WTC11 (cell line): ENCODE data around the gene LSM12. TPM values are rescaled to one million over a fixed set of nuclear protein-coding genes. Genes with fewer than 3 reads are reported as not detected.

Source experiments
- ATAC-seq: fragments of 200-7000 bp; cut with Tn5 transposase; 2 replicates; pipeline ENCODE4 v1.10.0; 2021; ENCODE audit warnings: mild to moderate bottlenecking, moderate library complexity
- CTCF ChIA-PET: fragments of 300-600 bp; sonication (Branson Sonifier 250); formaldehyde crosslinking; loops from one replicate; lab custom pipeline; 2021; ENCODE audit warnings: antibody characterized with exemption; lab: Charles Lee
- POLR2A ChIA-PET: fragments of 350-600 bp; sonication (Branson Sonifier 250); formaldehyde crosslinking; loops from one replicate; lab custom pipeline; 2021; ENCODE audit warnings: antibody characterized with exemption; lab: Charles Lee
- DNase-seq: peaks from one replicate; pipeline ENCODE4 v3.0.0; 2021; ENCODE audit warnings: low spot score
- H3K27ac Mint-ChIP-seq: 2 replicates; pipeline ENCODE4 v1.8.0; 2021; ENCODE audit warnings: mixed read lengths
- H3K27me3 Mint-ChIP-seq: 2 replicates; pipeline ENCODE4 v1.8.0; 2021; ENCODE audit warnings: low read depth, mild to moderate bottlenecking, moderate library complexity, mixed read lengths
- H3K36me3 Mint-ChIP-seq: 2 replicates; pipeline ENCODE4 v1.8.0; 2021; ENCODE audit warnings: mixed read lengths
- H3K4me1 Mint-ChIP-seq: 2 replicates; pipeline ENCODE4 v1.8.0; 2022; ENCODE audit warnings: mixed read lengths
- H3K4me3 Mint-ChIP-seq: 2 replicates; pipeline ENCODE4 v1.8.0; 2021; ENCODE audit warnings: mild to moderate bottlenecking, moderate library complexity, mixed read lengths
- H3K9me3 Mint-ChIP-seq: 2 replicates; pipeline ENCODE4 v1.8.0; 2021; ENCODE audit warnings: mixed read lengths
- AFF4 ChIP-seq: sonication (generic); formaldehyde crosslinking; IDR thresholded peaks from 2 replicates; pipeline ENCODE4 v1.8.1; 2023; ENCODE audit warnings: mild to moderate bottlenecking, missing genetic modification reagents, borderline replicate concordance
- CDX4 ChIP-seq: fragments of 250-450 bp; sonication (Bioruptor Pico); IDR thresholded peaks from 2 replicates; pipeline ENCODE4 v1.9.0; 2021; ENCODE audit warnings: moderate library complexity, mild to moderate bottlenecking, inconsistent platforms, borderline replicate concordance
- CREM ChIP-seq: sonication (generic); formaldehyde crosslinking; IDR thresholded peaks from 2 replicates; pipeline ENCODE4 v1.8.1; 2022; ENCODE audit warnings: mild to moderate bottlenecking, missing genetic modification reagents, moderate library complexity
- MLX ChIP-seq: sonication (generic); formaldehyde crosslinking; IDR thresholded peaks from 2 replicates; pipeline ENCODE4 v1.8.1; 2023; ENCODE audit warnings: mild to moderate bottlenecking, missing genetic modification reagents, moderate library complexity
- NFYB ChIP-seq: sonication (generic); formaldehyde crosslinking; conservative IDR thresholded peaks from 2 replicates; pipeline ENCODE4 v1.8.0; 2022; ENCODE audit warnings: low read depth, missing genetic modification reagents
- NR1H2 ChIP-seq: sonication (generic); formaldehyde crosslinking; IDR thresholded peaks from 2 replicates; pipeline ENCODE4 v1.9.0; 2021; ENCODE audit warnings: mild to moderate bottlenecking, moderate library complexity, missing genetic modification reagents
- PRDM15 ChIP-seq: sonication (generic); formaldehyde crosslinking; IDR thresholded peaks from 2 replicates; pipeline ENCODE4 v1.8.0; 2022; ENCODE audit warnings: missing genetic modification reagents
- RORB ChIP-seq: fragments of 250-450 bp; sonication (Bioruptor Pico); IDR thresholded peaks from 2 replicates; pipeline ENCODE4 v1.9.0; 2021; ENCODE audit warnings: mild to moderate bottlenecking
- SMAD4 ChIP-seq: sonication (generic); formaldehyde crosslinking; IDR thresholded peaks from 2 replicates; pipeline ENCODE4 v1.8.0; 2022; ENCODE audit warnings: mild to moderate bottlenecking, missing genetic modification reagents
- TEAD1 ChIP-seq: sonication (generic); formaldehyde crosslinking; IDR thresholded peaks from 2 replicates; pipeline ENCODE4 v1.8.0; 2022; ENCODE audit warnings: mild to moderate bottlenecking, missing genetic modification reagents
- USF1 ChIP-seq: sonication (generic); formaldehyde crosslinking; IDR thresholded peaks from 2 replicates; pipeline ENCODE4 v1.8.0; 2022; ENCODE audit warnings: mild to moderate bottlenecking, missing genetic modification reagents
- ZNF121 ChIP-seq: sonication (generic); formaldehyde crosslinking; IDR thresholded peaks from 2 replicates; pipeline ENCODE4 v1.8.0; 2023; ENCODE audit warnings: missing genetic modification reagents
- ZNF317 ChIP-seq: sonication (generic); formaldehyde crosslinking; IDR thresholded peaks from 2 replicates; pipeline ENCODE4 v1.8.1; 2023; ENCODE audit warnings: low read depth, mild to moderate bottlenecking, moderate library complexity, missing genetic modification reagents, borderline replicate concordance
- total RNA-seq: library from RNA; stranded (reverse); gene quantifications from 3 replicates; pipeline ENCODE4 v1.2.3, GENCODE V29; 2021
- TF ChIP-seq, protein P1 (sequence below): fragments of 200-600 bp; IDR thresholded peaks from 2 replicates; pipeline ENCODE4 v1.8.0; 2022; ENCODE audit warnings: antibody characterized with exemption
- TF ChIP-seq, protein P2 (sequence below): sonication (generic); formaldehyde crosslinking; IDR thresholded peaks from 2 replicates; pipeline ENCODE4 v1.8.0; 2022; ENCODE audit warnings: mild to moderate bottlenecking, missing genetic modification reagents
- TF ChIP-seq, protein P3 (sequence below): sonication (generic); formaldehyde crosslinking; IDR thresholded peaks from 2 replicates; pipeline ENCODE4 v1.8.0; 2022; ENCODE audit warnings: mild to moderate bottlenecking, missing genetic modification reagents

LSM12 gene
- total RNA-seq, 1 experiment from 2014 or later: 102 TPM

DNA sequence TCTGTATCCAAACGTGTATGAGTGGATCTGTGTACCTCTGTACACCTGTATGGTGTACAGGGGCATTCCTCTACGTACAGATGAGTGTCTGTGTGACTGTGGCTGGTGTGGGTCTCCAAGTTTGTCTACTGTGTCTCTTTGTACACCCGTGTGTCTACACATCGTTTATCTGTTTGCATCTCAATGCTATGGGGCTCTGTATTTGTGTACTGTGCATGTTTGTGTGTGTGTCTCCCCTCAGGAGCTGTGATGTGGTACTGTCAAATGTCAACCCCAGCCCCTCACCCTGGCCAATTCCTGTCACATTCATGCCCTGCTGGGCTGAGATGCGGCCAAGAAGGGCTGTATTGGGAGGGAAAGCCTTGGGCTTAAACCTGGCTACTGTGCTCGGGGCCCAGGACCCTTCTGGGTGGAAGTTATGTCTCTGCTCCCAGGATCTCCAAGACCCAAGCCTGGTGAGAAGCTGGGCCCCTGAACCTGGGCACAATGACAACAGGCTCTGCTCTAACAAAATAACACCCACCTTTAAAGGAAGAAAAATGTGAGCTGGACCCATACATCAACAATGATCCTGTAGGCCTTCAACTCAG is 65.5 kb downstream of the LSM12 start (continued):
- TF ChIP-seq PRDM15 (CRISPR knock-in tag) (no peak), NR1H2 (CRISPR knock-in tag) (no peak), ZNF121 (no peak), MLX (no peak), RORB (CRISPR knock-in tag) (no peak), NFYB (CRISPR knock-in tag) (no peak), CREM (no peak), ZNF317 (CRISPR knock-in tag) (no peak), USF1 (CRISPR knock-in tag) (no peak)
- TF ChIP-seq, protein P1, sequence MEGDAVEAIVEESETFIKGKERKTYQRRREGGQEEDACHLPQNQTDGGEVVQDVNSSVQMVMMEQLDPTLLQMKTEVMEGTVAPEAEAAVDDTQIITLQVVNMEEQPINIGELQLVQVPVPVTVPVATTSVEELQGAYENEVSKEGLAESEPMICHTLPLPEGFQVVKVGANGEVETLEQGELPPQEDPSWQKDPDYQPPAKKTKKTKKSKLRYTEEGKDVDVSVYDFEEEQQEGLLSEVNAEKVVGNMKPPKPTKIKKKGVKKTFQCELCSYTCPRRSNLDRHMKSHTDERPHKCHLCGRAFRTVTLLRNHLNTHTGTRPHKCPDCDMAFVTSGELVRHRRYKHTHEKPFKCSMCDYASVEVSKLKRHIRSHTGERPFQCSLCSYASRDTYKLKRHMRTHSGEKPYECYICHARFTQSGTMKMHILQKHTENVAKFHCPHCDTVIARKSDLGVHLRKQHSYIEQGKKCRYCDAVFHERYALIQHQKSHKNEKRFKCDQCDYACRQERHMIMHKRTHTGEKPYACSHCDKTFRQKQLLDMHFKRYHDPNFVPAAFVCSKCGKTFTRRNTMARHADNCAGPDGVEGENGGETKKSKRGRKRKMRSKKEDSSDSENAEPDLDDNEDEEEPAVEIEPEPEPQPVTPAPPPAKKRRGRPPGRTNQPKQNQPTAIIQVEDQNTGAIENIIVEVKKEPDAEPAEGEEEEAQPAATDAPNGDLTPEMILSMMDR: no peak
- TF ChIP-seq, protein P2, sequence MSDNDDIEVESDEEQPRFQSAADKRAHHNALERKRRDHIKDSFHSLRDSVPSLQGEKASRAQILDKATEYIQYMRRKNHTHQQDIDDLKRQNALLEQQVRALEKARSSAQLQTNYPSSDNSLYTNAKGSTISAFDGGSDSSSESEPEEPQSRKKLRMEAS (CRISPR knock-in tag): no peak
- TF ChIP-seq, protein P3, sequence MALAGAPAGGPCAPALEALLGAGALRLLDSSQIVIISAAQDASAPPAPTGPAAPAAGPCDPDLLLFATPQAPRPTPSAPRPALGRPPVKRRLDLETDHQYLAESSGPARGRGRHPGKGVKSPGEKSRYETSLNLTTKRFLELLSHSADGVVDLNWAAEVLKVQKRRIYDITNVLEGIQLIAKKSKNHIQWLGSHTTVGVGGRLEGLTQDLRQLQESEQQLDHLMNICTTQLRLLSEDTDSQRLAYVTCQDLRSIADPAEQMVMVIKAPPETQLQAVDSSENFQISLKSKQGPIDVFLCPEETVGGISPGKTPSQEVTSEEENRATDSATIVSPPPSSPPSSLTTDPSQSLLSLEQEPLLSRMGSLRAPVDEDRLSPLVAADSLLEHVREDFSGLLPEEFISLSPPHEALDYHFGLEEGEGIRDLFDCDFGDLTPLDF (CRISPR knock-in tag): no peak

- ChIA-PET CTCF (interaction anchor here (1.0 to 2.5 kb wide), 6 partner anchors 17 to 115 kb away, joined by 3 to 8 read pairs (median 4); no protein-coding TSS in a partner anchor), POLR2A (no interaction called here)
- peaks cover 7% of the 10 kb centered on the region for H3K4me1 Mint-ChIP-seq
- H3K36me3 Mint-ChIP-seq: no peaks in the 10 kb centered on the region
- H3K4me3 Mint-ChIP-seq: no peak overlapping the region
- DNase-seq: no peak
- H3K9me3 Mint-ChIP-seq: no peaks in the 10 kb centered on the region
- H3K27me3 Mint-ChIP-seq: peaks cover 22% of the 10 kb centered on the region
- no peak for ATAC-seq
- H3K27ac Mint-ChIP-seq: no peak overlapping the region
- TF ChIP-seq PRDM15 (CRISPR knock-in tag): no peak
- TF ChIP-seq ZNF121: no peak
- TF ChIP-seq TEAD1 (CRISPR knock-in tag): no peak
- no peak for TF ChIP-seq SMAD4 (CRISPR knock-in tag)
- no peak for TF ChIP-seq CDX4 (CRISPR knock-in tag)
- TF ChIP-seq AFF4: no peak
- TF ChIP-seq ZNF317 (CRISPR knock-in tag): no peak
Observed at GRCh38 chr17:44000141-44000860, 66.2 kb downstream of the LSM12 start.
